Activated CD4-positive, alpha-beta T cell treated with anti-CD3 and anti-CD28 coated beads, Interleukin-2, amount 10 ng/mL, durations not matched to agents 7 days and 5 days (primary cell): ENCODE data around the gene SPINK7. TPM values are rescaled to one million over a fixed set of nuclear protein-coding genes. Genes with fewer than 3 reads are reported as not detected.
"Not testable (repeated sequence)": the region's sequence is repeated elsewhere in the genome, so short reads cannot be mapped to it uniquely, and the experiment has no call there.

Experiments
- CTCF ChIA-PET: fragments of 350-600 bp; sonication (Branson Sonifier 250); formaldehyde crosslinking; loops from one replicate; lab custom pipeline; 2021; ENCODE audit warnings: antibody characterized with exemption; lab: Charles Lee
- POLR2A ChIA-PET: fragments of 350-600 bp; sonication (Branson Sonifier 250); formaldehyde crosslinking; loops from one replicate; lab custom pipeline; 2021; ENCODE audit warnings: antibody characterized with exemption; lab: Charles Lee
- DNase-seq: peaks from one replicate; pipeline ENCODE4 v3.0.0-alpha.2; 2020
- H3K27ac Mint-ChIP-seq: one replicate; pipeline ENCODE4 v1.8.0; 2021; ENCODE audit warnings: mild to moderate bottlenecking, moderate library complexity, mixed read lengths
- H3K27me3 Mint-ChIP-seq: one replicate; pipeline ENCODE4 v1.8.0; 2021; ENCODE audit warnings: mixed read lengths
- H3K36me3 Mint-ChIP-seq: one replicate; pipeline ENCODE4 v1.8.0; 2021; ENCODE audit warnings: low read depth, mixed read lengths
- H3K4me1 Mint-ChIP-seq: one replicate; pipeline ENCODE4 v1.8.0; 2021; ENCODE audit warnings: mixed read lengths
- H3K4me3 Mint-ChIP-seq: one replicate; pipeline ENCODE4 v1.8.0; 2021; ENCODE audit warnings: mild to moderate bottlenecking, moderate library complexity, mixed read lengths
- H3K9me3 Mint-ChIP-seq: one replicate; pipeline ENCODE4 v1.8.0; 2021; ENCODE audit warnings: mixed read lengths
- total RNA-seq, 2 experiments: library from RNA; stranded (reverse); gene quantifications; one replicate each; pipeline ENCODE4 v1.2.3, GENCODE V29; 2021

The SPINK7 gene
- total RNA-seq, 2 experiments from 2014 or later, result not detected

- POLR2A ChIA-PET, result no interaction called here
- CTCF ChIA-PET, result no interaction called here
- DNase-seq, result no peak
These were observed 2.5 kb downstream of the SPINK7 start for GRCh38 chr5:148314731-148315130.

GRCh38 chr5:148320011-148320963 lies 8.1 kb downstream of the SPINK7 start:
- Mint-ChIP-seq H3K27ac (peak overlapping the region; percentile 73), H3K4me3 (peak overlapping the region; percentile 59)
- DNase-seq, H3K36me3 Mint-ChIP-seq, POLR2A ChIA-PET, H3K27me3 Mint-ChIP-seq, H3K4me1 Mint-ChIP-seq, H3K9me3 Mint-ChIP-seq, CTCF ChIA-PET: not testable (repeated sequence)

More at GRCh38 chr5:148314731-148315130, 2.5 kb downstream of the SPINK7 start:
- Mint-ChIP-seq H3K4me3 (no peak overlapping the region), H3K27me3 (no peaks in the 10 kb centered on the region), H3K36me3 (no peaks in the 10 kb centered on the region), H3K27ac (no peak overlapping the region), H3K4me1 (no peaks in the 10 kb centered on the region), H3K9me3 (peaks cover 4% of the 10 kb centered on the region)

- ChIA-PET POLR2A (no interaction called here), CTCF (no interaction called here)
- H3K27me3 Mint-ChIP-seq, result no peaks in the 10 kb centered on the region
- no peaks in the 10 kb centered on the region for H3K4me1 Mint-ChIP-seq
- no peak for DNase-seq
- H3K4me3 Mint-ChIP-seq, result no peak overlapping the region
- H3K27ac Mint-ChIP-seq, result no peak overlapping the region
- no peaks in the 10 kb centered on the region for H3K36me3 Mint-ChIP-seq
- H3K9me3 Mint-ChIP-seq, result peaks cover 2% of the 10 kb centered on the region
These were observed 21.1 kb downstream of the SPINK7 start for GRCh38 chr5:148333262-148333849.

DNA sequence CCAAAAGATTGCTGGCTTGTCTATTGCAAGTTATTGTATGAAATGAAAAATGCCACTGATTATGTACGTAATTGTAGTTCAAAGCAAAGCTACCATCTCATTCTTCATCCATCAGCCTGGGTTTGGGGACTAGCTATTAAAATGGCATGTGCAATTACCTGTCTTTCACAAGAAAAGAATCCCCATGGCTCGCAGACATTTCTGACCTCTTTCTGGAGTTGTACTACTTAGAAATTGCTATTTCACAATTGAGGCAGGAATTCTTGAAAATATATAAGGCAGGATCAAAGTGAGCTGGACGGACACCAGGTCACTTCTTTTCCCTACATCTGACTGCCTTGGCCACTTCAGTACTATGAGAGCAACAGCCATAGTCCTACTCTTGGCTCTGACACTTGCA lies 23.0 kb downstream of the SPINK7 start, which contains the start of gene SPINK9:
Gene SPINK9 (plus strand): TSS at position 301 of the 400 bp plus-strand sequence. CDS start 55 bp downstream, at position 356.
- H3K36me3 Mint-ChIP-seq, result no peaks in the 10 kb centered on the region
- CTCF ChIA-PET, result interaction anchor here (0.5 to 0.6 kb wide), 2 partner anchors 407 to 1031 kb away, joined by 3 to 4 read pairs; no protein-coding TSS in a partner anchor
- H3K27me3 Mint-ChIP-seq, result no peaks in the 10 kb centered on the region
- no peaks in the 10 kb centered on the region for H3K4me1 Mint-ChIP-seq
- DNase-seq, result no peak
- POLR2A ChIA-PET, result no interaction called here
- H3K9me3 Mint-ChIP-seq, result peaks cover 2% of the 10 kb centered on the region
- H3K27ac Mint-ChIP-seq, result no peak within 1 kb of the TSS
- no peak within 1 kb of the TSS for H3K4me3 Mint-ChIP-seq

DNA sequence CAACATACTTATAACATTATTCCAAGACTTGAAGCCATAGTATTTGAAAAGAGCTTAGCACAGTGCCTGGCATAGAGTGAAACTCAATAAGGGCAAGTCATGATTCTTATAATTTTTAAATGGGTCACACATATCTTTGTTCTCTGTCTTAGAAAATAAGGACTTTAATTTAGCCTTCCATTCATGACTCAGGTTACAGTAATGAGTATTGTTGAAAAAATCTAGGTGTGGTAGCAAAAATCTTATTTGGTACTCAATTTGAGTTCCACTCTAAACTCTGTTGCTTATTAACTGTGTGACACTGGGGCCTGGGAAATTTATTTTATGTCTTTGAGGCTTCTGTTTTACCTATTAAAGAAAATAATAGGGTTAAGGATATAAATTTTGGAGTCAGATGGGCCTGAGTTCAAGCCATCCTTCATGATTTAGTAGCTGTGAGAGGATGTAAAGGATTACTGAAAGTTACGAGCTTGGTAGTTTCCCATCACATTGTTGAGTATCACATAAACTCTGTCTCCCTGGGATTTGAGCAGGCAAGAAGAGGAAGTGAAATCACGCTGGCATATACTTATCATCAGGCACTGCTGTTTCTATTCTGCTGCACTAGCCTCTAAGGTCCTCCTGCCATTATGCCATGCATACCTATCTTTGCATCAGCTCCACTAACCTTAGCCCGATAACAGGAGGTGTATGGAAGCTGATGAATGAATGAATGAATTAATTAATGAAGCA lies 24.6 kb downstream of the SPINK7 start:
- Mint-ChIP-seq H3K4me1 (no peaks in the 10 kb centered on the region), H3K27me3 (no peaks in the 10 kb centered on the region), H3K4me3 (no peak overlapping the region), H3K27ac (no peak overlapping the region), H3K36me3 (no peaks in the 10 kb centered on the region), H3K9me3 (no peaks in the 10 kb centered on the region)
- ChIA-PET CTCF (no interaction called here), POLR2A (no interaction called here)
- DNase-seq, result no peak

DNA sequence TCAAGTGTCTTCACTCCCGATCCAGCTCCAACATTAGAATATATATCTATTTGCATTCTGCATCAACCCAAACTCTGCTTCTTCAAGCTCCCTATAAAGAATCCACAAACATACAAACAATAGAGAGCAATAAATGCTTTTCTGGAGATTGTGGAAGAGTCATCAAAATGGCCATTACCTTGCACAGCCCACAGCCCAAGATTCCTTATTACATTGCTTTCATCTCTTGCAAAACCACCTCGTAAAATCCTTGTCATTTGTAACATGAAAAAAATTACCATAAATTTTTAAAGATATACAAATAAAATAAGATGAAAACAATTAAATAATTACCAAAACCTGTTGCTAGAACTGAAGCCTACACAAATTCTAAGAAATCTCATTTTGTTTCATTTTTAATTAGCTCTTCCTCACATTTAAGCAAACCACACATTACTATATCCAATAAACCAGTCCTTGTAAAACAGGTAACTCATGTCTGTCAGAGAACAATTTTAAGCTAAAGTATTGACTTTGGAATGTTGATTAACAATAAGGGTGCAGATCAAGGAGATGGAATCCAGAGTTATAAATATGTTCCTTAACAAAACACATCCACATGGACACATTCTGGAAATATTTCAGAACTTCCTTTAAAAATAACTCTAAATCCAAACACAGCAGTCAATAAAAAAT lies 30.3 kb downstream of the SPINK7 start:
- POLR2A ChIA-PET, result no interaction called here
- H3K4me1 Mint-ChIP-seq, result no peaks in the 10 kb centered on the region
- CTCF ChIA-PET, result interaction anchor here (1.3 kb wide), 1 partner anchor 16 kb away, joined by 3 read pairs; no protein-coding TSS in a partner anchor
- no peaks in the 10 kb centered on the region for H3K9me3 Mint-ChIP-seq
- no peak for DNase-seq
- H3K36me3 Mint-ChIP-seq, result no peaks in the 10 kb centered on the region
- no peak overlapping the region for H3K4me3 Mint-ChIP-seq
- no peaks in the 10 kb centered on the region for H3K27me3 Mint-ChIP-seq
- H3K27ac Mint-ChIP-seq, result no peak overlapping the region

DNA sequence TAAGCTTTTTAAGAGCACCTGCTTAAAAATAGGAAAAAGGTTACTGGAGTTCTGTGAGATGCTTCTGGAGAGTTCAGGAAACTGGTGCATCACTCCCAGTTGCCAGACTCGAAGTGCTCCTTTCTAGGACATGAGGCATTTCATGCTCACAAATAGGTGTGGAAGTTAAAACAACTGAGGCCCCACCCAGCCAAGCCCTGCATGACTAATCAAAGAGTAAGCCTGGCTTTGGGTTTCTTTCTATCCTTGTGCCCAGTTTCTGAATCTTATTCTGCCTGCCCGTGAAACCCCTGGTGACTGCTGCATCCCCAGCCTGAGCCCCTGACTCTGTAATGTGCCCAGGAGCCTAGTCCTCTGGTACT lies 30.8 kb downstream of the SPINK7 start:
- H3K36me3 Mint-ChIP-seq, result no peaks in the 10 kb centered on the region
- no peaks in the 10 kb centered on the region for H3K4me1 Mint-ChIP-seq
- H3K27me3 Mint-ChIP-seq, result no peaks in the 10 kb centered on the region
- no peak overlapping the region for H3K4me3 Mint-ChIP-seq
- ChIA-PET POLR2A (no interaction called here), CTCF (no interaction called here)
- DNase-seq, result no peak
- no peaks in the 10 kb centered on the region for H3K9me3 Mint-ChIP-seq
- H3K27ac Mint-ChIP-seq, result no peak overlapping the region

DNA sequence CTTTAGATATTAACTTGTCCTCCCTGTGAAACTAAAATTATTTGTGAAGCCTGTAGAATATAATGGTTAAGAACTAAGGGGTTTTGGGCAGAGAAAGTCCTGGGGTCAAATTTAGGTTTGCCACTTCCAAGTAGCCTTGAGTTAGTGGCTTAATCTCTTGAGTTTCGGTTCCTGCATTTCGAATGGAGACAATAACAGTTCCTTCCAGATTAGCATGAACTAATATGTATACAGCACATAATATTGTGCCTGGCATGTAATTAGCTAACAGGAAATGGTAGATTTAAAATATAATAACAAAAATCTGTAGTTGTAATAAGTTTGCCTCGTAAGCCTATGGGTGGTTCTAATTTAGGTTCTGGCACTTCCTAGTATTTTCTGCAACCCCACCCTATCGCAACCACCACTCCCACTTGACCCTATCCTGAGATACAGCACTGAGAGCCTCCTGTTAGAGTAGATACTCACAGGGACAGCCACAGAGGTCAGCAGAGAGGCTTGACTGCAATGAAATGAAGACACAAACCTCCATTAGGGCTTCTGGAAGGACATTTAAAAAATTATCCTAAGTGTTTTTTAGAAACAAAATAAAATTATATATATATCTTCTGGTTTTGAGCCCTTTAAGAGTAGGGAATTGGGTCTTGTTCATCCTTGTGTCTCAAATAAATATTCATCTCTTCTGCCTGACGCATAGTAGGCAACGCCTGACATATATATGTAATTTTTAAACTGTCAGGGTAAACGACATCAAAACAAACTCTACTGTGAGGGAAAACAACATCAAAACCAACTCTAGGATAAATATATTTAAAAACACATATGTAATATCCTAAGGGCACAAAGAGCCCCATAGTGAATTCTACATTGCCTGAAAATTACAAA lies 31.6 kb downstream of the SPINK7 start:
- no peaks in the 10 kb centered on the region for H3K4me1 Mint-ChIP-seq
- no peaks in the 10 kb centered on the region for H3K9me3 Mint-ChIP-seq
- H3K4me3 Mint-ChIP-seq, result no peak overlapping the region
- ChIA-PET CTCF (no interaction called here), POLR2A (no interaction called here)
- DNase-seq, result no peak
- no peak overlapping the region for H3K27ac Mint-ChIP-seq
- H3K36me3 Mint-ChIP-seq, result no peaks in the 10 kb centered on the region
- H3K27me3 Mint-ChIP-seq, result no peaks in the 10 kb centered on the region

GRCh38 chr5:148347706-148348105 lies 35.5 kb downstream of the SPINK7 start:
- Mint-ChIP-seq H3K27me3 (no peaks in the 10 kb centered on the region), H3K4me3 (no peak overlapping the region), H3K9me3 (no peaks in the 10 kb centered on the region), H3K27ac (no peak overlapping the region), H3K4me1 (no peaks in the 10 kb centered on the region), H3K36me3 (no peaks in the 10 kb centered on the region)
- DNase-seq, result no peak
- CTCF ChIA-PET, result interaction anchor here (0.6 kb wide), 1 partner anchor 202 kb away, joined by 3 read pairs; no protein-coding TSS in a partner anchor
- POLR2A ChIA-PET, result no interaction called here

DNA sequence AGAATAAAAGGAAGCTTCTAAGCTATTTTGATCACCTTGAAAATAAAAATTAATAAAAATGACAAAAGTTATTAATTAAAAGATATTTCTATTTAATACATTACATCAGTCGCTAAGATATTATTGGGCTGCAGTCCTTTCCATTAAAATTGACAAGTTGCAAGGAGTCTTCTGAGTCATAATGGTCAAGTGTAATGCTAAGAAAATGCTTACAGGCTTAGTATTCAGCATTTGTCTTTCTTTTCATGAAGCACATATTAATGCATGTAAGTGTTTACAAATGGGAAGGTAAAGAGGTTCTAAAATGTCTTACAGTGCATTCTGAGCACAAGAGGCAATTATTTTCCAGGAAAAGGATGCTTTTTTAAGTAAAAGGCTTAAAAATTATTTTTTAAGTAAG lies 40.5 kb downstream of the SPINK7 start:
- Mint-ChIP-seq H3K36me3 (no peaks in the 10 kb centered on the region), H3K27me3 (no peaks in the 10 kb centered on the region), H3K4me3 (no peak overlapping the region), H3K4me1 (no peaks in the 10 kb centered on the region), H3K27ac (no peak overlapping the region), H3K9me3 (no peaks in the 10 kb centered on the region)
- DNase-seq, result no peak
- POLR2A ChIA-PET, result no interaction called here
- CTCF ChIA-PET, result no interaction called here

DNA sequence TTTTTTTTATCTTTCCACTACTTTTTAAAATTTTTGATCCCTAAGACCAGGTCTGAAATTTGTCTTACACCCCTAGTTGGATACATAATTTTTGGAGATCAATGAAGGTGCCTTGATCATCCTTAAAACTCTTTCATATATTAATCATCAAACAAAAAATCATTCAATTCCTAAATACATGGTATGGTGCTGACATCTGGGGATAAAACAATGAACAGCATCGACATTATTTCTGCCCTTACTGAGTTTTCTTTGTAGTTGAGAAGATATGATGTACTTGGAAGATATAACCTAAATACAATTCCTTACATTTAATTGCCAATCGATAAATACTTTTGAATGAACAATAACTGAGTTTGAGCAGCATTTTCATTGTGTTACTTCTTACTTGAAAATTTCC lies 41.4 kb downstream of the SPINK7 start:
- no peak for DNase-seq
- Mint-ChIP-seq H3K27ac (no peak overlapping the region), H3K27me3 (no peaks in the 10 kb centered on the region), H3K9me3 (no peaks in the 10 kb centered on the region), H3K4me1 (no peaks in the 10 kb centered on the region), H3K4me3 (no peak overlapping the region), H3K36me3 (no peaks in the 10 kb centered on the region)
- ChIA-PET CTCF (no interaction called here), POLR2A (no interaction called here)

DNA sequence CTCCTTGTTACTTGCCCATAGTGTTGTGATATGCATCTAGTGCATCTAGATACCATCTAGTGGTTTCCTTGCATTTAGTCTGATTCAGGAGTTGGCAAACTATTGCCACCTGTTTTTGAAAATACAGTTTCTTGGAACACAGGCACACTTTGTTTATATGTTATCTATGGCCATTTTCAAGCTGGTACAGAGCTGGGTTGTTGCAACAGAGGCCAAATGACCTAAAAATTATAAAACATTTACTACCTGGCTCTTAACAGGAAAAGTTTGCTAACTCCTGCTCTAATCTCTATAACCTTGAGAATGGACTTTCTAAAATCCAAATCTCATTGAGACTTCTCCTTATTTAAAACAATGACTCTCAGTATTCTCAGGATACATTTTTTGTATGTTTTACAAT lies 52.1 kb downstream of the SPINK7 start:
- no peaks in the 10 kb centered on the region for H3K4me1 Mint-ChIP-seq
- no peaks in the 10 kb centered on the region for H3K27me3 Mint-ChIP-seq
- no peaks in the 10 kb centered on the region for H3K36me3 Mint-ChIP-seq
- CTCF ChIA-PET, result interaction anchor here (1.8 kb wide), 1 partner anchor 11 kb away, joined by 4 read pairs; no protein-coding TSS in a partner anchor
- no peak overlapping the region for H3K4me3 Mint-ChIP-seq
- H3K27ac Mint-ChIP-seq, result no peak overlapping the region
- DNase-seq, result no peak
- H3K9me3 Mint-ChIP-seq, result peaks cover 8% of the 10 kb centered on the region
- POLR2A ChIA-PET, result no interaction called here
